H9 (cell line): ENCODE results near the gene RELCH. TPM values are rescaled to one million over a fixed set of nuclear protein-coding genes. Genes with fewer than 3 reads are reported as not detected.

Source experiments
- DNase-seq: peaks from one replicate; pipeline ENCODE4 v3.0.0-alpha.2; 2017
- H2AFZ ChIP-seq: one replicate; pipeline ENCODE4 v1.6.1; 2013; ENCODE audit warnings: mild to moderate bottlenecking, low read length, control low read depth, moderate library complexity
- H2AK5ac ChIP-seq: 2 replicates; pipeline ENCODE4 v1.6.1; 2013; ENCODE audit warnings: low read length, control low read depth, mixed read lengths; ENCODE audit not compliant: insufficient read length
- H2BK120ac ChIP-seq: one replicate; pipeline ENCODE4 v1.6.1; 2013; ENCODE audit warnings: low read depth, mild to moderate bottlenecking, low read length, control low read depth, inconsistent platforms; ENCODE audit not compliant: poor library complexity, severe bottlenecking
- H2BK12ac ChIP-seq: 2 replicates; pipeline ENCODE4 v1.6.1; 2013; ENCODE audit warnings: low read length, control low read depth, mixed read lengths, low read depth; ENCODE audit not compliant: insufficient read length
- H2BK15ac ChIP-seq: 2 replicates; pipeline ENCODE4 v1.6.1; 2013; ENCODE audit warnings: low read depth, low read length, control low read depth
- H2BK20ac ChIP-seq: one replicate; pipeline ENCODE4 v1.6.1; 2013; ENCODE audit warnings: low read depth, mild to moderate bottlenecking, low read length, control low read depth, inconsistent platforms; ENCODE audit not compliant: poor library complexity, severe bottlenecking
- H2BK5ac ChIP-seq: 2 replicates; pipeline ENCODE4 v1.6.1; 2013; ENCODE audit warnings: low read length, control low read depth, mixed read lengths; ENCODE audit not compliant: insufficient read length
- H3K14ac ChIP-seq: 2 replicates; pipeline ENCODE4 v1.6.1; 2013; ENCODE audit warnings: low read length, control low read depth; ENCODE audit not compliant: insufficient read depth
- H3K18ac ChIP-seq: 2 replicates; pipeline ENCODE4 v1.6.1; 2013; ENCODE audit warnings: low read depth, mild to moderate bottlenecking, mixed read lengths, low read length, control low read depth; ENCODE audit not compliant: insufficient read length
- H3K23ac ChIP-seq: 2 replicates; pipeline ENCODE4 v1.6.1; 2013; ENCODE audit warnings: low read length, control low read depth, mixed read lengths, low read depth; ENCODE audit not compliant: insufficient read length
- H3K23me2 ChIP-seq: 2 replicates; pipeline ENCODE4 v1.6.1; 2013; ENCODE audit warnings: low read depth, mild to moderate bottlenecking, mixed read lengths, low read length, control low read depth; ENCODE audit not compliant: insufficient read length, poor library complexity, severe bottlenecking
- H3K27ac ChIP-seq: 2 replicates; pipeline ENCODE4 v1.5.1; 2013; ENCODE audit warnings: low read length, control low read depth, mixed read lengths, low read depth; ENCODE audit not compliant: insufficient read length
- H3K27me3 ChIP-seq: 2 replicates; pipeline ENCODE4 v1.6.1; 2013; ENCODE audit warnings: low read length, control low read depth, inconsistent platforms; ENCODE audit not compliant: insufficient read depth
- H3K4ac ChIP-seq: 2 replicates; pipeline ENCODE4 v1.6.1; 2013; ENCODE audit warnings: low read depth, mild to moderate bottlenecking, control low read depth, inconsistent platforms, low read length, moderate library complexity
- H3K4me1 ChIP-seq: 2 replicates; pipeline ENCODE4 v1.6.1; 2013; ENCODE audit warnings: low read length, control low read depth, inconsistent platforms; ENCODE audit not compliant: insufficient read depth
- H3K4me2 ChIP-seq: 2 replicates; pipeline ENCODE4 v1.6.1; 2013; ENCODE audit warnings: low read length, control low read depth, mixed read lengths; ENCODE audit not compliant: insufficient read length, insufficient read depth
- H3K56ac ChIP-seq: 2 replicates; pipeline ENCODE4 v1.6.1; 2013; ENCODE audit warnings: low read depth, mild to moderate bottlenecking, mixed read lengths, low read length, control low read depth; ENCODE audit not compliant: insufficient read length
- H3K79me1 ChIP-seq: 2 replicates; pipeline ENCODE4 v1.6.1; 2013; ENCODE audit warnings: low read depth, mild to moderate bottlenecking, moderate library complexity, low read length, control low read depth, inconsistent platforms; ENCODE audit not compliant: insufficient read depth, poor library complexity, severe bottlenecking
- H3K79me2 ChIP-seq: 2 replicates; pipeline ENCODE4 v1.6.1; 2013; ENCODE audit warnings: low read length, control low read depth, inconsistent platforms; ENCODE audit not compliant: insufficient read depth
- H3K9ac ChIP-seq: 2 replicates; pipeline ENCODE4 v1.6.1; 2013; ENCODE audit warnings: low read length, control low read depth, mixed read lengths; ENCODE audit not compliant: insufficient read length; ENCODE audit errors: extremely low read depth
- H3K9me3 ChIP-seq: one replicate; pipeline ENCODE4 v1.6.1; 2013; ENCODE audit warnings: low read depth, low read length, inconsistent platforms; ENCODE audit not compliant: control insufficient read depth
- H3T11ph ChIP-seq: one replicate; pipeline ENCODE4 v1.6.1; 2013; ENCODE audit warnings: mild to moderate bottlenecking, low read length, control low read depth, inconsistent platforms
- H4K20me1 ChIP-seq: one replicate; pipeline ENCODE4 v1.6.1; 2013; ENCODE audit not compliant: control insufficient read depth, insufficient read length, insufficient read depth
- H4K5ac ChIP-seq: 2 replicates; pipeline ENCODE4 v1.6.1; 2013; ENCODE audit warnings: low read depth, mild to moderate bottlenecking, mixed read lengths, low read length, control low read depth; ENCODE audit not compliant: insufficient read length
- H4K8ac ChIP-seq: replicated peaks from 2 replicates; pipeline ENCODE4 v1.6.1; 2013; ENCODE audit warnings: low read length, control low read depth, mixed read lengths, low read depth; ENCODE audit not compliant: insufficient read length
- H4K91ac ChIP-seq: 2 replicates; pipeline ENCODE4 v1.6.1; 2013; ENCODE audit warnings: low read depth, mild to moderate bottlenecking, moderate library complexity, mixed read lengths, low read length, control low read depth; ENCODE audit not compliant: insufficient read length
- H3K27ac Mint-ChIP-seq, 3 experiments: 2 replicates in 2 of 3; 3 replicates in 1 of 3; pipeline ENCODE4 v1.8.0; 2020 to 2021; ENCODE audit warnings: mixed read lengths in 3 of 3, mild to moderate bottlenecking in 1 of 3, moderate library complexity in 1 of 3
- H3K27me3 Mint-ChIP-seq: 2 replicates; pipeline ENCODE4 v1.8.0; 2021; ENCODE audit warnings: low read depth, mild to moderate bottlenecking, moderate library complexity, mixed read lengths
- H3K36me3 Mint-ChIP-seq, 3 experiments: 2 replicates in 2 of 3; 3 replicates in 1 of 3; pipeline ENCODE4 v1.8.0; 2020 to 2021; ENCODE audit warnings: low read depth in 3 of 3, mixed read lengths in 3 of 3; ENCODE audit not compliant: insufficient read depth in 1 of 3
- H3K4me1 Mint-ChIP-seq, 2 experiments: 2 replicates each; pipeline ENCODE4 v1.8.0; 2020; ENCODE audit warnings: mixed read lengths in 2 of 2
- H3K4me3 Mint-ChIP-seq, 2 experiments: 2 replicates in 1 of 2; 3 replicates in 1 of 2; pipeline ENCODE4 v1.8.0; 2020 to 2021; ENCODE audit warnings: mild to moderate bottlenecking in 2 of 2, mixed read lengths in 2 of 2, moderate library complexity in 1 of 2
- H3K9me3 Mint-ChIP-seq, 2 experiments: 2 replicates in 1 of 2; 3 replicates in 1 of 2; pipeline ENCODE4 v1.8.0; 2020; ENCODE audit warnings: mild to moderate bottlenecking in 2 of 2, mixed read lengths in 2 of 2, moderate library complexity in 1 of 2
- WGBS: extraction: QIAGEN DNeasy Blood & Tissue Kit; methylation state at CpG from one replicate; pipeline ENCODE4 v1.1.7; 2013; ENCODE audit warnings: missing lambda C conversion rate, low lambda C conversion rate, mixed read lengths; ENCODE audit not compliant: insufficient read length; ENCODE audit errors: extremely low coverage; 5-methylcytosine and 5-hydroxymethylcytosine counted together
- total RNA-seq: library from RNA; stranded (reverse); gene quantifications from 2 replicates; pipeline ENCODE4 v1.2.1, GENCODE V29; 2021
- TF ChIP-seq, protein P1 (sequence below): fragments of 200-600 bp; sonication (generic); conservative IDR thresholded peaks from 3 replicates; pipeline ENCODE4 v1.8.0; 2021; ENCODE audit warnings: antibody characterized with exemption, mild to moderate bottlenecking

Gene RELCH
- total RNA-seq, 1 experiment from 2014 or later: 32.3 TPM

DNA sequence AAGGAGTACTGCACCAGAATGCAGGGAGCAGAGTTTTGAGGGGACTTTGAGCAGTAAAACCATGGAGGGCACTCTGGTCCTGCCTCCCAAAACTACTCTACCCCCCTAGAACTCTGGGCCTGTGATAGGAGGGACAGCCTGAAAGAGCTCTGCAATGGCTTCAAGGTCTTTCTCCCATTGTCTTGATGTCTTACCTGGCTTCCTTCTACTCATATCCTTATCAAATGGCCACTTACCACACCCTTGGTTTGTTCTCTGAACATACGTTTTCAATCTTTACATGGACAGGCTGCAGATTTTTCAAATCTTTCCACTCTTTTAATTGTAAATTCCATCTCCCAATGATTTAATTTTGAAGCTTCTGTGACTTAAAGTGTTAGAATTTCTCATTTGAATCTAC is 27.7 kb downstream of the RELCH start:
- no peak overlapping the region for H3K14ac ChIP-seq
- H3K4me3 Mint-ChIP-seq: no peak overlapping the region
- no peaks in the 10 kb centered on the region for H3K9me3 ChIP-seq
- no peaks in the 10 kb centered on the region for H3K27me3 ChIP-seq
- H3K56ac ChIP-seq: no peak overlapping the region
- H3T11ph ChIP-seq: no peak overlapping the region
- H4K5ac ChIP-seq: no peak overlapping the region
- no peaks in the 10 kb centered on the region for H3K4me1 ChIP-seq
- no peak overlapping the region for H3K27ac Mint-ChIP-seq
- H3K4ac ChIP-seq: no peak overlapping the region
- TF ChIP-seq, protein P1, sequence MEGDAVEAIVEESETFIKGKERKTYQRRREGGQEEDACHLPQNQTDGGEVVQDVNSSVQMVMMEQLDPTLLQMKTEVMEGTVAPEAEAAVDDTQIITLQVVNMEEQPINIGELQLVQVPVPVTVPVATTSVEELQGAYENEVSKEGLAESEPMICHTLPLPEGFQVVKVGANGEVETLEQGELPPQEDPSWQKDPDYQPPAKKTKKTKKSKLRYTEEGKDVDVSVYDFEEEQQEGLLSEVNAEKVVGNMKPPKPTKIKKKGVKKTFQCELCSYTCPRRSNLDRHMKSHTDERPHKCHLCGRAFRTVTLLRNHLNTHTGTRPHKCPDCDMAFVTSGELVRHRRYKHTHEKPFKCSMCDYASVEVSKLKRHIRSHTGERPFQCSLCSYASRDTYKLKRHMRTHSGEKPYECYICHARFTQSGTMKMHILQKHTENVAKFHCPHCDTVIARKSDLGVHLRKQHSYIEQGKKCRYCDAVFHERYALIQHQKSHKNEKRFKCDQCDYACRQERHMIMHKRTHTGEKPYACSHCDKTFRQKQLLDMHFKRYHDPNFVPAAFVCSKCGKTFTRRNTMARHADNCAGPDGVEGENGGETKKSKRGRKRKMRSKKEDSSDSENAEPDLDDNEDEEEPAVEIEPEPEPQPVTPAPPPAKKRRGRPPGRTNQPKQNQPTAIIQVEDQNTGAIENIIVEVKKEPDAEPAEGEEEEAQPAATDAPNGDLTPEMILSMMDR: no peak
- no peaks in the 10 kb centered on the region for H3K79me1 ChIP-seq
- peaks cover 2 to 22% (median 16%) of the 10 kb centered on the region in 3 experiments; a peak in 5 of 7 replicates for H3K36me3 Mint-ChIP-seq
- no peak overlapping the region for H3K18ac ChIP-seq
- DNase-seq: no peak
- no CpG with 5 or more reads among the region's 1 CpG for WGBS
- H2BK5ac ChIP-seq: no peak overlapping the region
- H3K9ac ChIP-seq: no peak overlapping the region
- H3K27me3 Mint-ChIP-seq: no peaks in the 10 kb centered on the region
- no peak overlapping the region for H2BK120ac ChIP-seq
- no peak overlapping the region for H2BK12ac ChIP-seq
- no peaks in the 10 kb centered on the region for H3K79me2 ChIP-seq
- H2AFZ ChIP-seq: no peak overlapping the region
- H4K91ac ChIP-seq: no peak overlapping the region
- H3K23ac ChIP-seq: no peak overlapping the region
- no peaks in the 10 kb centered on the region for H3K23me2 ChIP-seq
- H2BK20ac ChIP-seq: no peak overlapping the region
- H3K9me3 Mint-ChIP-seq: 0 out of 5 replicates have a peak, but pooled peaks cover 0 to 2% of the 10 kb centered on the region in 2 experiments
- no peak overlapping the region for H2AK5ac ChIP-seq
- no peaks in the 10 kb centered on the region for H4K20me1 ChIP-seq
- H4K8ac ChIP-seq: no peak overlapping the region
- no peak overlapping the region for H3K27ac ChIP-seq
- no peak overlapping the region for H2BK15ac ChIP-seq
- H3K4me1 Mint-ChIP-seq: peaks cover 0 to 3% of the 10 kb centered on the region in 2 experiments; a peak in 1 of 4 replicates
- no peak overlapping the region for H3K4me2 ChIP-seq
